H7 (cell line): ENCODE results near the gene HOXA5. TPM values are rescaled to one million over a fixed set of nuclear protein-coding genes. Genes with fewer than 3 reads are reported as not detected.

Experiments
- DNase-seq: peaks from one replicate; pipeline ENCODE4 v3.0.0; 2012
- H3K27me3 ChIP-seq: 2 replicates; pipeline ENCODE4 v1.6.0; 2011; ENCODE audit warnings: mild to moderate bottlenecking, low read length; ENCODE audit not compliant: control insufficient read depth, insufficient read depth
- H3K36me3 ChIP-seq: replicated peaks from 2 replicates; pipeline ENCODE4 v1.5.1; 2011; ENCODE audit warnings: low read length; ENCODE audit not compliant: control insufficient read depth, insufficient read depth
- H3K4me3 ChIP-seq: 2 replicates; pipeline ENCODE4 v1.5.1; 2011; ENCODE audit warnings: low read depth, mild to moderate bottlenecking, control low read depth, low read length, moderate library complexity; ENCODE audit not compliant: insufficient read depth
- total RNA-seq: library from RNA; depleted of rRNA; stranded (reverse); fragments of >200 nt; shearing (Covaris generic); gene quantifications from 2 replicates; pipeline ENCODE4 v1.2.3, GENCODE V29; 2014

Gene HOXA5
- total RNA-seq, 1 experiment from 2014 or later = not detected

DNA sequence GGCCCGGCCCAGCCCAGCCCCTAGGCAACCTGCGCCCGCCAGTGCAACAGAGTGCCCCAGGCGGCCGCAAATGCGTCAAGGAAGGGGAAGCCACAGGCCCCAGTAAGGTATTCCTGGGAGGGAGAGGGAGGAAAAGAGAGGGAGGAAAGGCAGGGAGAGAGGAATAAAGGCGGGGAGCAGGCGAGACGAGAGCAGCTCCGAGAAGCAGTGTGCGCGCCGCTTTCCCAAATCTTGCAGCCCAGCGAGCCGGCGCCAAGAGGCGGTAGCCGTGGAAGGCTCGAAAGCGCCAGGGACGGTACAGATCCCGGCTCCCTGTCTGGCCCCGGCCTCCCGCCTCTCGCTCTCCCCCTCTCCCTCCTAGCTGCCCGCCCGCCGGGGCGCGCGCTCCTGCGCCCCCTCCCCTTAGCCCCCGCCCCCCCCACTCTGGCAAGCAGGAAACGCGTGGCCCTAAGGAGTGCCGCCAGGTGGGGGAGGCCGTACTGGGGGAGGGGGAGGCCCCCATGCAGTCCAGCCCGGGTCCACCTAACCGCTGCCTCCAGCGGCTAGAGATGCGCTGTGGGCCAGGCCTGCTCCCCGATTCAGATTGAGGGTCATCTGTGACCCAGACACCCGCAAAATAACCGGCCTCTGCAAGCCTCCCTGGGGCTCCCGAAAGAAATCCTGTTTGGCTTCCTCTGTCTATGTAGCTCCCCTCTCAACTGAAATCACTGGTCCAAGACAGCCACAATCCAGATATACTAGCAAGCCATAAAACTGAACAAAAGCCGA, 26.4 kb upstream of the HOXA5 start:
- DNase-seq = peak; percentile 82
- no peaks in the 10 kb centered on the region for H3K36me3 ChIP-seq
- no peak overlapping the region for H3K4me3 ChIP-seq
- H3K27me3 ChIP-seq = peaks cover 100% of the 10 kb centered on the region

GRCh38 chr7:27168265-27168947, 24.9 kb upstream of the HOXA5 start:
- no peak for DNase-seq
- H3K27me3 ChIP-seq = peaks cover 100% of the 10 kb centered on the region
- H3K4me3 ChIP-seq = no peak overlapping the region
- H3K36me3 ChIP-seq = no peaks in the 10 kb centered on the region

DNA sequence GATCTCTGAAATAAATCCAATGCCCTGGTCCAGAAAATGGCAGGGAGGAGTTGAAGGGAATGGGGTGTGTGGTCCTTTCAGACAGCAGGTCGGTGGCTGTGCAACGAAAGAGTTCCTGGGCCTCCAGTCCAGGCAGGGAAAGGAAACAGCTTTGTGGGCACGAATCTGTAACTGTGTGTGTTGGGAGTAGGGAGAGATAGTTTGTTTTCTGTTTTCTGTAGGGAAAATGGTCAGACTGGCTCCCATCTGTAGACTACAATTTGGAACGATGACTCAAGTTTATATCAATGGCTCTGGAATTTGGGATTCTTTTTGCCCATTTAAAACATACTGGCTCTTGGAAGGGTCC, 24.4 kb upstream of the HOXA5 start:
- no peaks in the 10 kb centered on the region for H3K36me3 ChIP-seq
- H3K27me3 ChIP-seq = peaks cover 100% of the 10 kb centered on the region
- DNase-seq = no peak
- no peak overlapping the region for H3K4me3 ChIP-seq

GRCh38 chr7:27166531-27167505, 23.3 kb upstream of the HOXA5 start:
- H3K4me3 ChIP-seq = no peak overlapping the region
- no peak for DNase-seq
- peaks cover 100% of the 10 kb centered on the region for H3K27me3 ChIP-seq
- no peaks in the 10 kb centered on the region for H3K36me3 ChIP-seq

- H3K4me3 ChIP-seq = no peak overlapping the region
These were observed 22.6 kb upstream of the HOXA5 start for GRCh38 chr7:27165996-27166530.

DNA sequence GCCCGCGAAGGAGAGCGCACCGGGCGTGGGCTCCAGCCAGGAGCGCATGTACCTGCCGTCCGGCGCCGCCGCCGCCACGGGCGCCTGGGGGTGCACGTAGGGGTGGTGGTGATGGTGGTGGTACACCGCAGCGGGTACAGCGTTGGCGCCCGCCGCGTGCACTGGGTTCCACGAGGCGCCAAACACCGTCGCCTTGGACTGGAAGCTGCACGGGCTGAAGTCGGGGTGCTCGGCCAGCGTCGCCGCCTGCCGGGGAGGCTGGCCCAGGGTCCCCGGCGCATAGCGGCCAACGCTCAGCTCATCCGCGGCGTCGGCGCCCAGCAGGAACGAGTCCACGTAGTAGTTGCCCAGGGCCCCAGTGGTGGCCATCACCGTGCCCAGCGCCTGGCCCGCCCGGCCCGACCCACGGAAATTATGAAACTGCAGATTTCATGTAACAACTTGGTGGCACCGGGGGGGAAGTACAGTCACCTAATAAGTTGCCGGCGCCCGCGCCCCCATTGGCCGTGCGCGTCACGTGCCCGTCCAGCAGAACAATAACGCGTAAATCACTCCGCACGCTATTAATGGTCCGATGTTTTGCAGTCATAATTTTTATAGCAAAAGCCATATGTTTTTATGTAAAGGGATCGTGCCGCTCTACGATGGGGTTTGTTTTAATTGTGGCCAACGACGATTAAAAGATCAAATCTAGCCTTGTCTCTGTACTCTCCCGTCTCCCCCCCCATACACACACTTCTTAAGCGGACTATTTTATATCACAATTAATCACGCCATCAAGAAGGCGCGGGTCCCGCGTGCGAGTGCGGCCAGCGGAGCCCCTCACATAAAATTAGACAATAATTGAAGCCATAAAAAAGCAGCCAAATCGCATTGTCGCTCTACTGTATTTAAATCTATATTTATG, 21.9 kb upstream of the HOXA5 start, which contains the start of gene HOXA9:
HOXA9 (minus strand) TSS at position 449 of the 907 bp plus-strand sequence; CDS start at position 369, 80 bp downstream.
- DNase-seq = no peak
- H3K4me3 ChIP-seq = no peak within 1 kb of the TSS
- H3K36me3 ChIP-seq = no peaks in the 10 kb centered on the region
- H3K27me3 ChIP-seq = peaks cover 100% of the 10 kb centered on the region

More at GRCh38 chr7:27165996-27166530, 22.6 kb upstream of the HOXA5 start:
- no peaks in the 10 kb centered on the region for H3K36me3 ChIP-seq
- H3K27me3 ChIP-seq = peaks cover 100% of the 10 kb centered on the region
- no peak for DNase-seq

DNA sequence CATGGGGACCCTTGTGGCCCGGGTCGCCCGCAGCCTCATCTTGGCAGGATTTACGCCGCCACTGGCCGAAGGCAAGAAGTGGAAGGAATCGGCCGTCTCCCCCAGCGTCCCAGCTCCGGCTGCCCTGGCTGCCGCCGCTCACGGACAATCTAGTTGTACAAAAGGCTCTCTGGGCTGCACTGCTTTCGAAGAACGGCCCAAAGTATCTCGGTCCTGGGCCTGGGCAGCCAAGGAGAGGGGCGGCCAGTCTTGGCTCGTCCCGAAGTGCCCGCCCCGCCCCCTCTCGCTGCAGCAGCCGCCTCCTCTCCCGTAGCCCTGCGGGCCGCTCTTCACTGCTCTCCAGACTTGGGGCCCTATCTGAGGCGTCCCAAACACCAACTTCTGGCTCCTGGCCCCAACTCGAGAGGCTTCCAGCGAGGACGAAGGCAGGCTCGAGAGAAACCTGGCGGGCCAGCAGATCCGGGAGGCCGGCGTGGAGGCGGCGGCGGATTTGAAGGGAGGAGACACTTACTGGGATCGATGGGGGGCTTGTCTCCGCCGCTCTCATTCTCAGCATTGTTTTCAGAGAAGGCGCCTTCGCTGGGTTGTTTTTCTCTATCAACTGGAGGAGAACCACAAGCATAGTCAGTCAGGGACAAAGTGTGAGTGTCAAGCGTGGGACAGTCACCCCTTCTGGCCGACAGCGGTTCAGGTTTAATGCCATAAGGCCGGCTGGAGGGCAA, 21.0 kb upstream of the HOXA5 start:
- Histone ChIP-seq H3K4me3 (no peak overlapping the region), H3K27me3 (peaks cover 100% of the 10 kb centered on the region), H3K36me3 (no peaks in the 10 kb centered on the region)
- DNase-seq = peak; percentile 85

DNA sequence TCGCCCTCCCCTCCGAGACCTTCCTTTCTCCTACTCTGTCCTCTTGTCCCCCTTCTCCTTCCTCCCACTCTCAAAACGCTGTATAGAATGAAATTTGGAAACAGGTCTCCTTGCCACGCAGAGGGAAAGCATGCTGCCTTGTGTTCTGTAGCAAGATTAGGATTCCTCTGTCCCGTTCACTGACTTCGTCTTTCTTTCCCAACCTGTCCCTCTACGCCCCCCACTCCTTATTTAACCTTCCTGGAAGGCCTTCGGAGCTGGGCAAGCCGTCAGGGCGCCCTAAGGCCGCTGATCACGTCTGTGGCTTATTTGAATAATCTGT, 20.5 kb upstream of the HOXA5 start:
- H3K27me3 ChIP-seq = peaks cover 100% of the 10 kb centered on the region
- H3K36me3 ChIP-seq = no peaks in the 10 kb centered on the region
- H3K4me3 ChIP-seq = no peak overlapping the region
- no peak for DNase-seq

DNA sequence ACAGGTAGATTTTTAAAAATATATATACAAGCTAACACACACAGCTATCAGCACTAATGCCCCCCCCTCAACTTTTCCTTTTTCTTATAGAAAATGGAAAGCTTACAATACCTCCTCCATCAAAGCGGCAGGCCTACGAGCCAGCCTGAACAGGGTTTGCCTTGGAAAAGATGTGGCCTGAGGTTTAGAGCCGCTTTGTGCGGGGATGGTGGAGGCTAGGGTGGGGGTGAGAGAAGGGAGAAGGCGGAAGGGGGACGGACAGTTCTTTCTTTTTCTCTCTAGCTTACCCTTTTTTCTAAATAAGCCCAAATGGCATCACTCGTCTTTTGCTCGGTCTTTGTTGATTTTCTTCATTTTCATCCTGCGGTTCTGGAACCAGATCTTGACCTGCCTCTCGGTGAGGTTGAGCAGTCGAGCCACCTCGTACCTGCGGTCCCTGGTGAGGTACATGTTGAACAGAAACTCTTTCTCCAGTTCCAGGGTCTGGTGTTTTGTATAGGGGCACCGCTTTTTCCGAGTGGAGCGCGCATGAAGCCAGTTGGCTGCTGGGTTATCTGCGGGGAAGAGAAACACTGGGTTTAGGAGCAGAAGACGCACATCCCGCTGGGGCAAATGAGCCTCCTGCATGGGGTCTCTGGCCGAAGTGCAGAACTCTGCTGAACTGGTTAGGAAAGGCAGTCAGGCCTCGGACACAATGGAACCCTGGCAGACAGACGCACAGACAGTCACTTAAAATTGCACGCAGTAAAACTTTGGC, 20.0 kb upstream of the HOXA5 start:
- H3K27me3 ChIP-seq = peaks cover 100% of the 10 kb centered on the region
- no peak for DNase-seq
- no peaks in the 10 kb centered on the region for H3K36me3 ChIP-seq
- no peak overlapping the region for H3K4me3 ChIP-seq

- no peaks in the 10 kb centered on the region for H3K36me3 ChIP-seq
- DNase-seq = no peak
- no peak overlapping the region for H3K4me3 ChIP-seq
- peaks cover 100% of the 10 kb centered on the region for H3K27me3 ChIP-seq
These were observed 19.2 kb upstream of the HOXA5 start for GRCh38 chr7:27162561-27163287.

GRCh38 chr7:27161721-27162560, 18.5 kb upstream of the HOXA5 start:
- Histone ChIP-seq H3K4me3 (no peak overlapping the region), H3K36me3 (no peaks in the 10 kb centered on the region), H3K27me3 (peaks cover 100% of the 10 kb centered on the region)
- DNase-seq = no peak
